CD4-positive, alpha-beta T cell treated with Interferon gamma for 1 hour (primary cell): ENCODE results near the gene KCNAB2.
A peak's percentile ranks its signal among the peaks of the same experiment; 100 is the strongest.

ENCODE experiments used
- DNase-seq: peaks from one replicate; pipeline ENCODE4 v3.0.0-alpha.2; 2020

The KCNAB2 gene

DNA sequence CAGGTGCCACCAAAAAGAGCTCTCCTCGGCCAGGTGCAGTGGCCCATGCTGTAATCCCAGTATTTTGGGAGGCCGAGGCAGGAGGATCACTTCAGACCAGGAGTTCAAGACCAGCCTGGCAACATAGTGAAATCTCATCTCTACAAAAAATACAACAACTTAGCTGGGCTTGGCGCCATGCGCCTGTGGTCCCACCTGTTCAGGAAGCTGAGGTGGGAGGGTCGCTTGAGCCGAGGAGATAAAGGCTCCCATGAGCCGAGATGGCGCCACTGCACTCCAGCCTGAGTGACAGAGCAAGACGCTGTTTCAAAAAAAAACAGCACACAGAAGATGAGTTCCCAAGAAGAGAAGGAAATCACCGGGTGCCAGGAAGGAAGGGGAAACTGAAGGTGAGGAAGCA lies 67.4 kb downstream of the KCNAB2 start:
- no peak for DNase-seq

DNA sequence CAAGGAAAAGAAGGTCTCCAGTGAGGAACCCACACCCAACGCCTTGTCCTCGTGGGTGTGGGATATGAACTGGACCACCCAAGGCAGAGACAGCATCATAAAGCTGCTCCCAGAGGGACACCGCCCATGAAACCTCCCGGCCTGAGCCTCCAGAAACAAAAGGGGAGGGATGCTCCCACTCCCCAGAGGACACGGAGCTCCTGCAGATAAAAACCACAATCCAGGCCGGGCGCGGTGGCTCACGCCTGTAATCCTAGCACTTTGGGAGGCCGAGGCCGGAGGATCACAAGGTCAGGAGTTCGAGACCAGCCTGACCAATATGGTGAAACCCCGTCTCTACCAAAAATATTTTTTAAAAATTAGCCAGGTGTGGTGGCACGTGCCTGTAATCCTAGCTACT lies 68.1 kb downstream of the KCNAB2 start:
- DNase-seq, result no peak

DNA sequence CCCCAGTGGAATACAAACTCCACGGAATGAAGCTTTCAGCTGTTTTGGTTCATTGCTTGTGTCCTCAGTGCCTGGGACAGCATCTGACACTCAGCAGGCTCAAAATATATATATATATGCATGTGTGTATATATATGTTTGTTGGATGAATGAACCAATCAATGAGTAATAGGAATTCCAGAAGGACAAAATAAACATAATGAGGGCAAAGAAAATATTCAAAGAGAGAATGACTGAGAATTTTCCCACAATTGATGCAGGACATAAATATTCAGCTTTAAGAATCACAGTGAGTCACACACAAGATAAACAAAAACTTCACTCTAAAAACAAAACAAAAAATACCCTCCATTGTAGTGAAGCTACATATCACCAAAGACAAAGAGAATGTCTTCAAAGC lies 70.4 kb downstream of the KCNAB2 start:
- no peak for DNase-seq

DNA sequence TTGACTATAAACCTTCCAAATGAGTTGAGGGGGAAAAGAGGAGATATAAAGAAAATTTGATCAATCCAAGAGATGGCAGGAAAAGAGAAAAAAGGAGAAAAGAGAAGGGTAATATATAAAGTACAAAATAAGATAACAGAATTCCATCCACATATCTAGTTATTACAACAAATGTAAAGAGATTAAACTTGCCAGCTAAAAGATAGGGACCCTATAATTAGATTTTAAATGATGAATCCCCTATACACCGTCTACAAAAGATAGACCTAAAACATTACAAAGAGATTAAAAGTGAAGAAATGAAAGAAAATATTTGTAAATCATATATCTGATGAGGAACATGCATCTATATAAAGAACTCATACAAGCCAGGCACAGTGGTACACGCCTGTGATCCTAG lies 71.4 kb downstream of the KCNAB2 start:
- DNase-seq, result no peak

DNA sequence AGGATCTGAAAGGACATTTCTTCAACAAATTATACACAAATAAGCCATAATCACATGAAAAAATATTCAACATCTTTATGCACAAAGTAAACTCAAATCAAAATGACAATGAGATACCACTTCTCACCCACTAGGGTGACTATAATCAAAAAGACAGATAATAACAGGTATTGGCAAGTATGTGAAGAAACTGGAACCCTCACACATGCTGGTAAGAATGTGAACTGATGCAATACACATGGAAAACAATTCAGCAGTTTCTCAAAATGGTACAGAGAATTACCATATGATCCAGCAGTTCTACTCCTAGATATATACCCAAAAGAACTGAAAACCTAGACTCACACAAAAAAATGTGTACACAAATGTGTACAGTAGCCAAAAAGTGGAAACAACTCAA lies 71.9 kb downstream of the KCNAB2 start:
- DNase-seq, result no peak

DNA sequence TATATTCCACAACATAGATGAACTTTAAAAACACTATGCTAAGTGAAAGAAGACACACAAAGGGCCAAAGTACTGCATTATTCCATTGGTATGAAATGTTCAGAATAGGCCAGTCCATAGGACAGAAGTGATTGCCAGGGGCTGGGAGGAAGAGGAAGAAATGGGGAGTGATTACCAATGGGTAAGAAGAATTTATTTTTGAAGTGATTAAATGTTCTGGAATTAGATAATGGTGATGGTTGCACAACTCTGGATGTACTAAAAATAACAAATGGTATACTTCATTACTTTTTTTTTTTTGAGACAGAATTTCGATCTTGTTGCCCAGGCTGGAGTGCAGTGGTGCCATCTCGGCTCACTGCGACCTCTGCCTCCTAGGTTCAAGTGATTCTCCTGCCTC lies 72.7 kb downstream of the KCNAB2 start:
- no peak for DNase-seq

DNA sequence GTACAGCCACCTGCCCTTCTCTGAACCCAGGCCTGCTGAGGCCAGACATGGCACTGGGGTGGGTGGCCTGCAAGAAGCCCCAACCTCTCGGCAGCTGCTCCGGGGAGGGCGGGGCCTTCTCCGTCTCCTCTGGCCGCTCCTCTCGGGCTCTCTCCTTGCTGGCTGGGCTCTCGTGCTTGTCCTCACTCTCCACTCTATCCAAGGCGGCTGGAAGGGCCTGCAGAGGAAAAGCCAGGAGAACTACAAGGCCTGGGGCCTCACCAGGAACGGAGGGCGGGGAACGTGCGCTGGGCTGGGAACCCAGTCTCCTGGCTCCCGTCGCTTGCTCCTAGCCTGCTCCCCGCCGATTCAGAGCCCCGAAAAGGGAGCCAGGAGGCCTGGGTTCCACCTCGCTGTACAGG lies 75.3 kb downstream of the KCNAB2 start:
- DNase-seq, result no peak

DNA sequence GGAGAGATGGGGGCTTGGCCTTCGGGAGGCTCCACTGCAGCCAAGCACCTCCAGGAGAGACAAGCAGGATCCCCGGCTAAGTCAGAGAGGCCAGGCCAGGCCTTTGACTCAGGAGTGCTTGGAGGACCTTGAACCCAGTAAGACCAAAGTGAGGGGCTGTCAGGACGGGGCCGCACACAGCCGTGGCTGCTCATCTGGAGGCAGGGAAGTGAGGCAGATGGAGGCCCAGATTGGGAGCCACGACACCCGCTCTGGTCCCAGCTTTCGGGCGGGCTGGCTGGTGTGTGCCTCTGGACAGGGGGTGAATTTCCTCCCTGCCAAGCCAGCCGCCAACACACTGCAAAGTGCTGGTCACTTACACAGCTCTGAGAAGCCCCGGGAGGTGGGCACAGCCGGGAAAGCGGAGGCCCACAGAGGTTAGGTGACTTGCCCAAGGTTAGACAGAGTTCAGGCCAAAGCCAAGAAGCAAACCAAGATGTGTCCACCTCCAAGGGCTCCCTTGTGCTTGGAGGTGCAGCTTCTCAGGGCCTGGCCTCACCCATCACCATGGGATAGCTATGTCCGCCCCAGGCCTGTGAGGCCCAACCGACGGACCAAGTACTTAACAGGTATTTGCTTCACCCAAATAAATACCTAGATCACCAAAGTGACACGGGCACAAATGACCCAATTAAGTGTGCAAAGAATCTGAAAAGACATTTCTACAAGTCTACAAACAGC lies 76.1 kb downstream of the KCNAB2 start:
- no peak for DNase-seq

DNA sequence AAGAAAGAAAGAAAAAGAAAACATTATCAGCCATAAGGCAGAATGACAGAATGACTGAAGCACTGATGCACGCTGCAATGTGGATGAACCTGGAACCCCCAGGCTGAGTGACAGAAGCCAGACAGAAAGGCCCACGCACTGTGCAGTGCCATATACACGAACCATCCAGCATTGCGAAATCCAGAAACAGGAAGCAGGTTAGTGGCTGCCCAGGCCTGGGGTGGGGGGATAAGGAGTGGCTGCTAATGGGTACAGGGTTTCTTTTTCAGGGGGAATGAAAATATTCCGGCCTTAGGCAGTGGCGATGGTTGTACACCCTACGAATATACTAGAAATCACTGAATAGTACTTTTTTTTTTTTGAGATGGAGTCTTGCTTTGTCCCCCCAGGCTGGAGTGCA lies 77.4 kb downstream of the KCNAB2 start:
- DNase-seq, result no peak

DNA sequence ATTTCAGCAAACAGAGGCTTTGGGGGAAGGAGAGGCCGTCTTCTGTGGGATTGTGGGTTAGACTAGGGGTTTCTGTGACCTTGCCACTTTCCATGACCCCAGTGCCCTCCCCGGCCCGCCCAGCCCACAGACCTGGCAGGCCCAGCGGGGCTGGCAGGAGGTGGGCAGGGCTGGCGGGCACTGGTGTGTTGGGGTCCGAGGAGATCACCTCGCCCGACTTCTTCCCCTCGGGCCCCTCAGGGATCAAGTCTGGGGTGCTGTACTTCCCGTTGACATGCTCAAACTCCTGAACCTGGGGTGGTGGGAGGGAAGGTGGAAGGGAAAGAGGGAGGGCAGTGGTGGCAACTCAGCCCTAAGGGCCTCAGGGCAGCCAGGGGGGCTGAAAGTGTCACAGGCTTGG lies 78.1 kb downstream of the KCNAB2 start:
- no peak for DNase-seq

DNA sequence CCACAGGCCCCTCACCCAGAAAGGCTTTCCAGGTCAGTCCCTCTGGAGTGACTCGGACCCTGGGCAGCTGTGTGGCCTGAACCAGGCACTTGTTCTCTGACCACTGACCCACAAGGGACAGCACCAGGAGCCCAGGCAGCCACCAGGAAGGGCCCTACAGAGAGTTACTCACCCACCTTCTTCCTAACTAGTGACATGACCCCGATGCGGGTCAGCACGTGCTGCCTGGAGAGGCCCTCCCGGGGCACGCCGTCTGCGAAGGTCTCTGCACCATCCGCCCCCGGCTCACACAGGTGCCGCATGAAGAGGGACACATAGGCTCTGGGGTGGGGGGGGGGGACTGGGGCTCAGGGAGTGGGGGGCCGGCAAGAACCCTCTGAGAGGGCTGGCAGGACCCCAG lies 78.7 kb downstream of the KCNAB2 start:
- DNase-seq, result no peak

DNA sequence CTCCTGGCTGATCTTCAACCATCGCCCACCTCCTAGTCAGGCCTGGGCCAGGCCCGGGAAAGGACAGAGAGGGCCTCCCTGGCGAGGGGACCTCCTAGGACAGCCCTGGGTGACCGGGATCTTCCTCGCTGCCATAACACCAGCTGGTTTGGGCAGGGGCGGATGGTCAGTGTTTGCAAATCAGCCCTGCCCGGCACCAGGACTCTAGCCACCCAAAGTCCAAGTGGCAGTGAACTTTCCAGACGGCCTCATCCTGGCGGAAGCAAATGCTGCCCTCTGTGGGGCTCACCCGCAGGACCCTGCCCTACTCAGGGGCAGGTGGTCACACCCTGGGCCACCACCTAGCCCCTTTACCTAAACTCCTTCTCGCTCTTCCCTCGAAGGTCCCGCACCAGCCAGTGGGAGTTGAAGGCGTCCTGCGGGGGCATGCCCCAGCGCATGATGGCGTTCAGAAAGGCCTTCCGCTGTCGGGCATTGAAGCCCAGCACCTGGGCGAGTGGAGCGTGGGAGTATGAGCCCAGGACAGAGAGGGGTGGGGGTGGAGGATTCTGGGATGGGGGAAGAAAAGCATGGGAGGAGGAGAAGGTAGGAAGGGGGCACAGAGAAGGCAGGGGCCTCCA lies 79.2 kb downstream of the KCNAB2 start:
- DNase-seq, result no peak

DNA sequence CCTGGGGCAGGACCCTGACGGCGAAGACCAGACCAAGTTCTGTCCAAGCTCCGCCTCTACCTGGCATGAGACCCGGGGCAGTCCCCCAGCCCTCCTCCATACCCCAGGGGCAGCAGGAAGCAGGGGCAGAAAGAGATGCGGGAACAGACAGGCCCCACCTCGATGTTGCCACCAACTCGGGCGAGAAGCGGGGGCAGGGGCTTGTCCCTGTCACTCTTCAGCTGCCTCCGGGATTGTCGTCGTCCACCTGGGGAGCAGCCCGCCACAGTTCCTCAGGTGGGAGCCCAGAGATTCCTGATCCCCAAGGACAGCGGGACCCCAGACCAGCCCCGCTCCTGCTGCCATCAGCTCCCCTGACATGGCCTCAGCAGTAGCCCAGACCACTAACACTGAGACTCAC lies 79.7 kb downstream of the KCNAB2 start:
- no peak for DNase-seq

DNA sequence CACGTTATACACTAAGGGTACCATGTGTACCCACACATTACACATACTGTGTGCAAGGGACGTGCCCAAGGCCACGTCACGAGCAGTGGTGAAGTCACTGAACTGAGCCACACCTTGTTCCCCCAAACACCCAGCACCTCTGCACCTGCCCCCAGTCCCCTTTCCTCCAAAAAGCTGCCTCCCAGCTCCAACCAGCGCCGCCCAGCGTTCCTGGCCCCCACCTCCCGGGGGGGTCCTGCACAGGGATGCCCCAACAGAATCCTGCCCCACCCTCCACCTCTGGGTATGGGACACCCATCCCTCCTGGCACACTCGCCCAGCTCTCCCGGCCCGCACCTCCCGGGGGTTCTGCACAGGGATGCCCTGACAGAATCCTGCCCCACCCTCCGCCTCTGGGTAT lies 80.3 kb downstream of the KCNAB2 start:
- no peak for DNase-seq

DNA sequence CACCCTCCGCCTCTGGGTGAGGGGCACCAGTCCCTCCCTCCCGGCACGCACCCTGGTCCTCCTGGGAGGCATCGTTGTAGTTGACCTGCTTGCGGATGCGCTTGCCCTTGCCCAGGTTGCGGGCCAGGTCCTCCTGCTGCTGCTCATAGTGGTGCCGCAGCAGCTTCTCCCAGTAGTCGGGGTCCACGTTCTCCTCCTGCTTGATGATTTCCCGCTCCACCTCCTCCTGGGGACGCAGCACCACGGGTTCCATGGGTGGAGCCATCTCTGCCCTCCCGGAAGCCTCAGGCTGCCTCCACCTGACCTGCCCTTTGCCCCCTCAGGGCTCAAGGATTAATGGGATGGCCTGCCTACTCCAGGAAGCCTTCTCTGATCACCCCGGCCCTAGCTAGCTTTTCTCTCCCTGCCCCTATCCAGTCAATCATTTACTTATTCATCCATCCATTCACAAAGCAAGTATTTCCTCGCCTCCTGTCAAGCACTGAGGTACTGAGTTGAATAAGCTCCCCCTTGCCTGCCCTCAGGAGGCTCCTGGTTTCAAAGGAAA lies 80.9 kb downstream of the KCNAB2 start:
- DNase-seq, result no peak

DNA sequence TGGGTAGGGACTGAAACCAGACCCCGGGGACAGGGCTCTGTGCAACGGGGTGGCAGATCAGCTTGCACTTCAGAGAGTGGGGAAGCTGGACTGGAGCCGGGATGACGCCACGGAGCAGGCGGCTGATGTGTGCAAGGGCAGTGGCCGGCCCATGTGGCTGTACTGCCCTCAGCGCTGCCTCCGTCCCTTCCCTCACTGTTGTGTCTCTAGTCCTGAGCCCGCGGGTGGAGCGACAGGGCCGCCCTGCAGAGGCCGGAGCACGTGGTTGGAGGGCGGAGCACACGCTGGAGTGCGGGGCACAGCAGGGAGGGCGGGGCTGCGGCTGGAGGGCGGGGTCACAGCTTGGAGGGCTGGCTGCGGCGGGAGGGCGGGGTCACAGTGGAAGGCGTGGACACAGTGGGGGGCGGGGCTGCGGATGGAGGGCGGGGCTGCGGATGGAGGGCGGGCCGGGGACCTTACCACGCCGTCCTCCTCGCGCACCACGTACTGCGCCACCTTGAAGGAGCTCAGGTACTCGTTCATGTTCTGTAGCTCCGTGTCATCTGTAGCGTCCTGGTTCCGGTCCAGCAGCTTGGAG lies 82.0 kb downstream of the KCNAB2 start:
- peak; percentile 76 for DNase-seq

DNA sequence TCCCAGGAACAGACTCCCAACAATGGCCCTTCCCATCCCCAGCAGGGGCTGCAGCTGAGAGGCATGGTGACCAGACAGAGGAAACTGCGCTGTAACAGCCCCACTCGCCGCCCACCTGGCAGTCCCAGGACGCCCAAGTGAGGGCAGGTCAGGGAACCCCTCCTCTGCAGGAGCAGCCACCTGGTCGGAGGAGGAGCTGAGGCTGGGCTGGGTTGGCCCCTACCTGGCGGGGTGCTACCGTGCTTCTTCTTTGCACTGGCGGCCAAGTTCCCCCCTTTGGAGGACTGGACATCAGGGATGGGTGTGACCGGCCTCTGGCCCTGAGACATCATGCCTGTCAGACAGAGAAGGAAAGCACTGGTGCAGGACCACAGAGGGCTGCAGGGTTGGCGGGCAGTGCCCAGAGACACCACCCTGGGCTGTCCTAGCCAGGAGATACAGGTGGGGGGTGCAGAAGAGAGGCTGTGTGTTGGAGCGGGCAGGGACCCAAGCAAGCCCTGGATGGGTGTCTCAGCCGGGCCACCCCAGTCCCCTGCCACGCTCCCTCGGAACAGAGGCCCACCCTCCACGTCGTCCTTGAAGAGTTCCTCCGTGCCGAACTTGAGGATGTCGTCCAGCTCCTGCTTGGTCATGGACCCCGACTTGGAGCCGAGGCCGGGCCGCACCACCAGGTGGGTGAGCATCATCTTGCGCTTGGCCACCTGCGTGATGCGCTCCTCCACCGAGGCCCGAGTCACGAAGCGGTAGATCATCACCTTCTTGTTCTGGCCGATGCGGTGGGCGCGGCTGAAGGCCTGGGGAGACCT lies 82.8 kb downstream of the KCNAB2 start:
- no peak for DNase-seq

DNA sequence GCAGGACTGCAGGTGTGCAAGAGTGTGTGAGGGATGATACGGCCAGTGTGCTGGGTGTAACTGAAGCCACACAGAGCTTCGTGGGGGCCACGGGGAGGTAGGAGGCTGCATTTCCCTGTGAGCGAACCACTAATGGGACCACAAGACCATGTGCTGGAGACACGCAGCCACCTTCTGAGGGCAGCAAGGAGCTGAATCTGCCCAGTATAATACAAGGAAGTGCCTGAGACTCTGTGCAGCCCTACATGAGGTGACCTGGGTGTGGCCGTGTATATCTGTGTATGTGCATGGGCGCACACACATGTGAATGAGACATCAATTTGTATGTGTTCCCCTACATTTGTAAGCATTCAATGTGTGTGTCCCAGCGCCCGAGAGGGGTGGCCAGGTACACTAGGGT lies 83.6 kb downstream of the KCNAB2 start:
- DNase-seq, result no peak

DNA sequence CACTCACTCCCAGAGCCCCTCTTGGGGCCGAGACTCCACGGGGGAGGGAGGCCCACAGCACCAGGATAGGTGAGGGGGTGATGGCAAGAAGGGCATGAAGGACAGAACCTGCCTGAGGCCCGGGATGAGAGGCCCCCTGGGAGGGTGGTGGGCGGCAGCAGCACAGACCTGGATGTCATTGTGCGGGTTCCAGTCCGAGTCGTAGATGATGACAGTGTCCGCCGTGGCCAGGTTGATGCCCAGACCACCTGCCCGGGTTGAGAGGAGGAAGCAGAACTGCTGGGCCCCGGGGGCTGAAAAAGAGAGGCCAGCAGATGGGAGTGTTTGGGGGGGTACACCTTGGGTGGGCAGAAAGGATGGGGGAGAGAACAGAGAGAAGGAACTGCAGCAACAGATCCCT lies 84.3 kb downstream of the KCNAB2 start:
- DNase-seq, result no peak

DNA sequence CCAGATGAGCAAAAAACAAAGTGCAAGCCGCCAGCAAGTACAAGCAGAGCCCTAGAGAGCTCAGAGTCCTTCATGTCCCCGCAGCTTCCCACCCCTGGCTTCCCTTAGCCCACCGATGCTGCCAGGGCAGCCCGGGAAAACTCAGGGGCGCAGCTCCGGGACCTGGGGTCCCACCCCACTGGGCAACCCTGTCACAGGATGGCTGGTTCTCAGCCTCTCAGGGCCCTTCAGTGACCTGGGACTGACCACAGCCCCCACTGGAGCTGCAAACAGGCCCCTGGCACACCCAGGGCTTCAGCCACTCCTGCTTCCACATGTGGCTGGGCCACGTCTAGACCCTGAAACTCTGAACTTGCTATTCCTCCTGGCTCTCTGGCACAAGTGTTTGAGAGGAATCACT lies 84.9 kb downstream of the KCNAB2 start:
- DNase-seq, result no peak

DNA sequence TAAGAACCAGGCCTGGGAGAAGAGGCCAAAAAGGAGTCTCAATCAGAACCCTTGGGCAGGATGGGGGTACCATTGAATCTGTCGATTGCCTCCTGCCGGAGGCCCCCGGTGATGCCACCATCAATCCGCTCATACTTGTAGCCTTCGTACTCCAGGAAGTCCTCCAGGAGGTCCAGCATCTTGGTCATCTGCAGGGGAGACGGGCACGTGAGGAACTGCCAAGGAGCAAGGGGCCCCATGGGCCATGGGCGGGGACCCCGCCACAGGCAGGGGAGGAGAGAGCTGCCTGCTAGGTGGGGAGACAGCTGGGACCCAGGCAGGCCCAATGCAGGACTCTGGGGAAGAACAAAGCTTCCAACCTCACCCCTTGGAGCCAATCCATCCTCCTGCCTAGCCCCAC lies 85.9 kb downstream of the KCNAB2 start:
- no peak for DNase-seq

DNA sequence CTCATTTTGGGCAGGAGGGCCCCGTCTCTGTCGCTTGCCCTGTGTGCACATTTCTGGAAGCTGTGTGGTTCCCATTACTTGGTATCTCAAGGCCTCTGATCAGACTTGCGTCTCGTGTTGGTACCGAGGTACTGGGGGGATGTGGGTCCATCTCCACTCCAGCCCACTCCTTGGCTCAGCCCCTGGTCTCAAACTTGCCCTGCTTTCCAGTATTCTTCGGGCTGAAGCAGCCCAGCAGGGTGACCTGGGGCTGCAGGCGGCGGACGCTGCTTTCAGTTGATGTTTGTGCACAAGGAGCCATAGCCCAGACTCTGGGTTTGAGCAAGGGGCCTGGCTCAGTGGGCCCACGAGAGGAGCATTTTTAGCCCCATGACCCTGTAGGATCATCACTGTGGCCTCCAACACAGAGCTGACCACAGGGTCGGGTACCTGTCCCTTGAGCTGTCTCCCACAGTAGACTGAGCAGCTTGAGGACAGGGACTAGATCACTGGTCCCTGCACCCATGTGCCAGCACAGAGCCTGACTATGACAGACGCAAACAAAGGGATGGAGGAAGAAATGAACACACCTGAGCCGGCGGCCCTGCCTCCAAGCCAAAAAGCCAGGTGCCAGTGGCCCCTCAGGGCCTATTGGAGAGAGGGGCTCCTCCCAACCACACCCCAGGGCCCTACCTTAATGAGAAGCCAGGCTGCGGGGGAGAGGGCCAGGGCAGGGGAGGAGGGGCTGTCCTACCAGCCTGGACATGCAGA lies 87.6 kb downstream of the KCNAB2 start:
- DNase-seq, result no peak

DNA sequence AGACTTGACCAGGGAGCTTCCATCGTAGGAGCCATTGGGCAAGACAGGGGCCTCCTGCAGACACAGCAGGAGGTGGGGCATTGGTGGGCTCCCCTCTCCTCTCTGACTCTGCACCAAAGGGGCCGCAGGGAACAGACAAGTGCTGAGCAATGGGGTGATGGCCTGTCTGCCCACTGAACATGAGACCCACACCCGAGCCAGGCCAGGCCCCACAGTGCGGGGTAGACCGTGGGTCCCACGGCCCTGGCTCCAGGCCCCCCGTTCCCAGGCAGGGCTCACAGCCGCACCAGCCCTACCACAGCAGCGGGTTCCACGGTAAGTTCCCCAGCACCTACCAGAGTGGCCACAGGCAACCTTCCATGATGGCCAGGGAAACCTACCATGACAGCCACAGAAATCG lies 88.5 kb downstream of the KCNAB2 start:
- DNase-seq, result no peak
